H1 (cell line): ENCODE data around the gene VWA5B2. TPM values are rescaled to one million over a fixed set of nuclear protein-coding genes. Genes with fewer than 3 reads are reported as not detected.

Experiments
- CTCF ChIA-PET: fragments of 300-600 bp; sonication (Branson Sonifier 250); formaldehyde crosslinking; loops from one replicate; lab custom pipeline; 2021; ENCODE audit not compliant: partially characterized antibody; lab: Charles Lee
- POLR2A ChIA-PET: fragments of 300-600 bp; sonication (Branson Sonifier 250); formaldehyde crosslinking; loops from one replicate; lab custom pipeline; 2021; ENCODE audit warnings: inconsistent platforms; ENCODE audit not compliant: partially characterized antibody; lab: Charles Lee
- DNase-seq, 2 experiments: peaks; one replicate each; pipeline versions ENCODE4 v3.0.0 to v3.0.0-alpha.2; 2010 to 2022; ENCODE audit warnings: low spot score in 2 of 2, low read depth in 1 of 2, mixed read lengths in 1 of 2
- FAIRE-seq: peaks from 2 replicates; lab custom pipeline; 2011; peaks lifted over from hg19 to GRCh38; lab: Jason Lieb, UNC
- H2AFZ ChIP-seq: 2 replicates; pipeline ENCODE4 v1.8.1; 2012; ENCODE audit warnings: low read length, inconsistent platforms
- H2AK5ac ChIP-seq: 2 replicates; pipeline ENCODE4 v1.6.1; 2013; ENCODE audit warnings: low read depth, low read length
- H2BK120ac ChIP-seq: replicated peaks from 2 replicates; pipeline ENCODE3; 2013; ENCODE audit warnings: low read depth, low read length, inconsistent platforms
- H2BK12ac ChIP-seq: 2 replicates; pipeline ENCODE4 v1.6.1; 2013; ENCODE audit warnings: low read depth, low read length
- H2BK15ac ChIP-seq: 2 replicates; pipeline ENCODE4 v1.6.1; 2013; ENCODE audit warnings: low read length
- H2BK20ac ChIP-seq: 2 replicates; pipeline ENCODE4 v1.6.1; 2013; ENCODE audit warnings: low read length
- H2BK5ac ChIP-seq: 2 replicates; pipeline ENCODE4 v1.6.1; 2013; ENCODE audit warnings: low read depth, low read length
- H3K14ac ChIP-seq: 2 replicates; pipeline ENCODE4 v1.6.1; 2013; ENCODE audit warnings: inconsistent platforms; ENCODE audit not compliant: insufficient read length
- H3K18ac ChIP-seq: 2 replicates; pipeline ENCODE4 v1.6.1; 2013; ENCODE audit warnings: low read length; ENCODE audit errors: extremely low read depth
- H3K23ac ChIP-seq: 2 replicates; pipeline ENCODE4 v1.6.1; 2013; ENCODE audit warnings: inconsistent platforms; ENCODE audit not compliant: insufficient read length
- H3K23me2 ChIP-seq: 2 replicates; pipeline ENCODE4 v1.6.1; 2013; ENCODE audit warnings: low read depth, low read length
- H3K27ac ChIP-seq: 2 replicates; pipeline ENCODE4 v1.6.1; 2011; ENCODE audit warnings: low read depth, low read length, inconsistent platforms
- H3K27me3 ChIP-seq, 4 experiments: replicated peaks in 1 of 4; 1 replicate in 1 of 4; 2 replicates in 3 of 4; pipeline versions ENCODE4 v1.6.1 to v1.8.1; 2011 to 2013; ENCODE audit warnings: low read length in 3 of 4, mild to moderate bottlenecking in 3 of 4, inconsistent platforms in 2 of 4, mixed read lengths in 2 of 4, moderate library complexity in 1 of 4; ENCODE audit not compliant: control insufficient read depth in 3 of 4, insufficient read depth in 3 of 4; ENCODE audit errors: extremely low read depth in 1 of 4
- H3K36me3 ChIP-seq, 4 experiments: 2 replicates each; pipeline versions ENCODE4 v1.6.1 to v1.8.1; 2011 to 2013; ENCODE audit warnings: mild to moderate bottlenecking in 4 of 4, low read length in 3 of 4, moderate library complexity in 2 of 4, control low read depth in 1 of 4, inconsistent platforms in 1 of 4; ENCODE audit not compliant: insufficient read depth in 4 of 4, control insufficient read depth in 2 of 4
- H3K4ac ChIP-seq: replicated peaks from 2 replicates; pipeline ENCODE3; 2013; ENCODE audit warnings: low read length, low read depth, mixed read lengths, inconsistent platforms; ENCODE audit not compliant: insufficient read length
- H3K4me1 ChIP-seq, 4 experiments: replicated peaks in 1 of 4; 1 replicate in 1 of 4; 2 replicates in 3 of 4; pipeline versions ENCODE4 v1.6.1 to v1.8.1; 2011 to 2013; ENCODE audit warnings: low read length in 3 of 4, inconsistent platforms in 2 of 4, mixed read lengths in 1 of 4; ENCODE audit not compliant: insufficient read depth in 4 of 4, control insufficient read depth in 3 of 4
- H3K4me2 ChIP-seq, 2 experiments: 2 replicates each; pipeline versions ENCODE4 v1.6.1 to v1.8.1; 2011 to 2013; ENCODE audit warnings: low read depth in 2 of 2, low read length in 2 of 2, control low read depth in 1 of 2, inconsistent platforms in 1 of 2, mild to moderate bottlenecking in 1 of 2; ENCODE audit not compliant: insufficient read depth in 1 of 2
- H3K4me3 ChIP-seq, 4 experiments: fragments of 200-600, 300-600 bp in 1 of 4; sonication (generic), shearing (Covaris generic), sonication (Bioruptor Twin) in 1 of 4; 2 replicates each; pipeline versions ENCODE4 v1.5.1 to v1.8.1; 2011 to 2016; ENCODE audit warnings: low read length in 4 of 4, low read depth in 3 of 4, control low read depth in 2 of 4, inconsistent platforms in 2 of 4, mild to moderate bottlenecking in 2 of 4, mixed read lengths in 1 of 4, moderate library complexity in 1 of 4; ENCODE audit not compliant: insufficient read depth in 2 of 4; ENCODE audit errors: extremely low read depth in 1 of 4
- H3K56ac ChIP-seq: replicated peaks from 2 replicates; pipeline ENCODE3; 2013; ENCODE audit warnings: low read depth, mild to moderate bottlenecking, mixed read lengths, low read length, inconsistent platforms; ENCODE audit not compliant: insufficient read length
- H3K79me1 ChIP-seq: 2 replicates; pipeline ENCODE4 v1.6.1; 2013; ENCODE audit warnings: low read depth, low read length, control low read depth
- H3K79me2 ChIP-seq, 2 experiments: 2 replicates each; pipeline versions ENCODE4 v1.6.1 to v1.8.1; 2012 to 2013; ENCODE audit warnings: low read length in 2 of 2, mild to moderate bottlenecking in 2 of 2, inconsistent platforms in 1 of 2; ENCODE audit not compliant: insufficient read depth in 2 of 2, control insufficient read depth in 1 of 2
- H3K9ac ChIP-seq, 4 experiments: replicated peaks in 1 of 4; 1 replicate in 1 of 4; 2 replicates in 3 of 4; pipeline versions ENCODE4 v1.6.1 to v1.8.1; 2011 to 2013; ENCODE audit warnings: low read depth in 3 of 4, low read length in 3 of 4, control low read depth in 2 of 4, mild to moderate bottlenecking in 2 of 4, moderate library complexity in 2 of 4, inconsistent platforms in 1 of 4; ENCODE audit errors: extremely low read depth in 1 of 4
- H3K9me3 ChIP-seq, 2 experiments: 2 replicates each; pipeline versions ENCODE4 v1.6.1 to v1.8.1; 2012 to 2013; ENCODE audit warnings: mild to moderate bottlenecking in 2 of 2, moderate library complexity in 2 of 2, control low read depth in 1 of 2, inconsistent platforms in 1 of 2, low read depth in 1 of 2, low read length in 1 of 2, mixed read lengths in 1 of 2; ENCODE audit not compliant: insufficient read depth in 2 of 2
- H4K20me1 ChIP-seq, 2 experiments: replicated peaks in 1 of 2; 2 replicates each; pipeline versions ENCODE3 to v1.8.1; 2011 to 2013; ENCODE audit warnings: inconsistent platforms in 2 of 2, low read length in 2 of 2, mild to moderate bottlenecking in 1 of 2; ENCODE audit not compliant: insufficient read depth in 2 of 2, control insufficient read depth in 1 of 2
- H4K5ac ChIP-seq: 2 replicates; pipeline ENCODE4 v1.6.1; 2013; ENCODE audit warnings: low read length, low read depth, mixed read lengths, inconsistent platforms; ENCODE audit not compliant: insufficient read length
- H4K8ac ChIP-seq: 2 replicates; pipeline ENCODE4 v1.8.0; 2013; ENCODE audit warnings: mild to moderate bottlenecking, moderate library complexity, low read length, inconsistent platforms; ENCODE audit not compliant: insufficient read depth; ENCODE audit errors: extremely low read depth
- H4K91ac ChIP-seq: replicated peaks from 2 replicates; pipeline ENCODE3; 2013; ENCODE audit warnings: low read length, mixed read lengths, inconsistent platforms; ENCODE audit not compliant: insufficient read length
- BCL11A ChIP-seq, 2 experiments: IDR thresholded peaks; one replicate each; pipeline ENCODE4 v1.6.1; 2011; ENCODE audit warnings: low read depth in 2 of 2, low read length in 2 of 2, mild to moderate bottlenecking in 2 of 2
- CBX5 ChIP-seq: fragments of 300-800, 300-1000 bp; sonication (generic); IDR thresholded peaks from 2 replicates; pipeline ENCODE4 v1.7.1; 2016; ENCODE audit warnings: antibody characterized with exemption, low read length, low read depth
- CBX8 ChIP-seq: fragments of 300-800, 300-1000 bp; sonication (generic); IDR thresholded peaks from 2 replicates; pipeline ENCODE4 v1.7.1; 2016; ENCODE audit warnings: low read depth, low read length, borderline replicate concordance
- CEBPB ChIP-seq: IDR thresholded peaks from 2 replicates; pipeline ENCODE4 v1.6.1; 2012; ENCODE audit warnings: low read depth, low read length
- CHD2 ChIP-seq: IDR thresholded peaks from 2 replicates; pipeline ENCODE4 v1.6.1; 2012; ENCODE audit warnings: low read length, improper control_type of control experiment
- HDAC2 ChIP-seq, 2 experiments: fragments of 300-600 bp in 1 of 2; sonication (generic) in 1 of 2; IDR thresholded peaks; 2 replicates each; pipeline ENCODE4 v1.6.1; 2011 to 2012; ENCODE audit warnings: low read depth in 2 of 2, low read length in 2 of 2, mild to moderate bottlenecking in 2 of 2, moderate library complexity in 2 of 2, borderline replicate concordance in 1 of 2, inconsistent platforms in 1 of 2
- JUN ChIP-seq: IDR thresholded peaks from 2 replicates; pipeline ENCODE4 v1.6.1; 2011; ENCODE audit warnings: low read depth, mild to moderate bottlenecking, improper control_type of control experiment, low read length
- POLR2AphosphoS5 ChIP-seq: IDR thresholded peaks from 2 replicates; pipeline ENCODE4 v1.6.1; 2011; ENCODE audit warnings: low read depth, low read length
- POU5F1 ChIP-seq: IDR thresholded peaks from 2 replicates; pipeline ENCODE4 v1.6.1; 2011; ENCODE audit warnings: low read depth, mild to moderate bottlenecking, low read length, moderate library complexity
- RFX5 ChIP-seq: IDR thresholded peaks from 2 replicates; pipeline ENCODE4 v1.6.1; 2011; ENCODE audit warnings: low read depth, low read length, improper control_type of control experiment, borderline replicate concordance
- SIRT6 ChIP-seq: IDR thresholded peaks from one replicate; pipeline ENCODE4 v1.7.1; 2012; ENCODE audit warnings: low read length, inconsistent platforms
- TEAD4 ChIP-seq: IDR thresholded peaks from 2 replicates; pipeline ENCODE4 v1.6.1; 2012; ENCODE audit warnings: low read depth, low read length, inconsistent platforms, mixed read lengths
- YY1 ChIP-seq: IDR thresholded peaks from 2 replicates; pipeline ENCODE4 v1.6.1; 2011; ENCODE audit warnings: low read depth, mild to moderate bottlenecking, low read length
- ZNF274 ChIP-seq: IDR thresholded peaks from 2 replicates; pipeline ENCODE4 v1.7.0; 2012; ENCODE audit warnings: low read length, borderline replicate concordance; ENCODE audit errors: extremely low read depth
- WGBS, 2 experiments: shearing (Covaris generic) in 1 of 2; methylation state at CpG; one replicate each; pipeline versions ENCODE4 v1.1.6 to v1.1.7; 2013 to 2015; ENCODE audit warnings: low lambda C conversion rate in 2 of 2, mixed read lengths in 2 of 2, inconsistent platforms in 1 of 2, low coverage in 1 of 2, missing lambda C conversion rate in 1 of 2; ENCODE audit not compliant: insufficient replicate concordance in 2 of 2, insufficient coverage in 1 of 2, insufficient read length in 1 of 2; ENCODE audit errors: extremely low coverage in 1 of 2, missing lambda C conversion rate in 1 of 2; 5-methylcytosine and 5-hydroxymethylcytosine counted together
- polyA plus RNA-seq, 7 experiments: library from polyadenylated mRNA; depleted of rRNA in 3 of 7; stranded (reverse) in 5 of 7; unstranded in 2 of 7; fragments of >200 nt in 5 of 7; fragments of 200-250 nt in 2 of 7; gene quantifications; 1 replicate in 5 of 7; 2 replicates in 1 of 7; 4 replicates in 1 of 7; pipeline versions ENCODE4 v1.2.1 to v1.2.3, GENCODE V29; 2011 to 2013; ENCODE audit warnings: missing spikeins in 2 of 7, mixed read lengths in 2 of 7
- total RNA-seq: library from RNA; stranded (reverse); fragmentation: NEBNext Ultra II Directional; extraction: Animal tissue kit (Norgen Biotek cat#: 25700); gene quantifications from 2 replicates; pipeline ENCODE4 v1.2.1, GENCODE V29; 2021

VWA5B2 gene
- total and polyA plus RNA-seq, 2 of the 8 experiments (the other 6 are each of a cell fraction or from before 2014, with no cell fraction given) = 0.53 to 0.56 TPM

DNA sequence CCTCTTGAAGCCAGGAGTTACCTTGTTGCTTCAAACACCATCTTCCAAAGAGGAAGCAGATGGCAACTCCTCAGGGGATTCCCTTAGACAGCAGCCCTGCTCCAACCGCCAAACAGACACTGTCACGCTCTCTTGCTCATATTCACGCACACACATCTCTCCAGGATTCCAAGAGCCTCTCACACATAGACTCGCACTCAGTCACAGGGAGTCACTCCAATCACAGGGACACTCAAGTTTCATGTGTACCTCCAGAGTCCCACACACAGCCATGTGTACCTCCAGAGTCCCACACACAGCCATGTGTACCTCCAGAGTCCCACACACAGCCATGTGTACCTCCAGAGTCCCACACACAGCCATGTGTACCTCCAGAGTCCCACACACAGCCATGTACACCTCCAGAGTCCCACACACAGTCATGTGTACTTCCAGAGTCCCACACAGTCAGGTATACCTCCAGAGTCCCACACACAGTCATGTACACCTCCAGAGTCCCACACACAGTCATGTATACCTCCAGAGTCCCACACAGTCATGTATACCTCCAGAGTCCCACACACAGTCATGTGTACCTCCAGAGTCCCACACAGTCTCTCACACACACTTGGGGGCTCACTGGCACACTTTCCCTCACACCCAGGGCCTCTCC, 6.1 kb downstream of the VWA5B2 start:
- no peak overlapping the region for H4K5ac ChIP-seq
- no peak for FAIRE-seq
- TF ChIP-seq JUN (no peak), CBX8 (no peak), POLR2AphosphoS5 (no peak), CHD2 (no peak), ZNF274 (no peak), SIRT6 (no peak), CBX5 (no peak), CEBPB (no peak), HDAC2 (IDR thresholded peaks at IDR 0.05; ENCODE audit: borderline replicate concordance in 1 of 2, low read depth in 2 of 2, low read length in 2 of 2) (no peak), YY1 (no peak), RFX5 (no peak), POU5F1 (no peak), TEAD4 (no peak), BCL11A (IDR thresholded peaks at IDR 0.05; ENCODE audit: low read depth in 2 of 2, low read length in 2 of 2) (no peak)

More for the DNA sequence above, 6.1 kb downstream of the VWA5B2 start:
- no peak overlapping the region for H3K56ac ChIP-seq
- no peak overlapping the region for H3K23ac ChIP-seq
- no peak overlapping the region for H4K91ac ChIP-seq
- WGBS, 2 experiments = 93% methylated on average over 4 of the region's 4 CpGs; no CpG with 5 or more reads in 1 of the 2 experiments
- no peak overlapping the region for H3K4ac ChIP-seq
- H4K20me1 ChIP-seq = peaks cover 7 to 9% of the 10 kb centered on the region in 2 experiments
- no peak overlapping the region for H3K27ac ChIP-seq
- H3K4me1 ChIP-seq = peaks cover 0 to 5% (median 1%) of the 10 kb centered on the region in 4 experiments; a peak in 2 of 7 replicates
- no peak overlapping the region for H3K18ac ChIP-seq
- no peak overlapping the region for H2BK5ac ChIP-seq
- ChIA-PET POLR2A (interaction anchor here (1.0 to 1.7 kb wide), 3 partner anchors 11 to 14 kb away, joined by 3 to 8 read pairs (median 5); partner anchors contain the start of gene EEF1AKMT4), CTCF (interaction anchor here (2.3 to 8.9 kb wide), 2 partner anchors 8 to 11 kb away, joined by 7 to 183 read pairs; partner anchors contain the start of gene VWA5B2)
- no peak overlapping the region for H2BK120ac ChIP-seq
- no peaks in the 10 kb centered on the region for H3K9me3 ChIP-seq
- no peak overlapping the region for H3K4me2 ChIP-seq
- H4K8ac ChIP-seq = no peak overlapping the region
- H2BK15ac ChIP-seq = no peak overlapping the region
- H3K27me3 ChIP-seq = peaks cover 15 to 31% (median 26%) of the 10 kb centered on the region in 4 experiments
- H2AK5ac ChIP-seq = no peak overlapping the region
- no peak overlapping the region; a peak in 1 of 7 replicates for H3K9ac ChIP-seq
- H3K23me2 ChIP-seq = no peaks in the 10 kb centered on the region; the same call in 1 of the 2 replicates
- no peaks in the 10 kb centered on the region for H3K79me2 ChIP-seq
- peaks cover 0 to 3% (median 0%) of the 10 kb centered on the region in 4 experiments; a peak in 1 of 8 replicates for H3K36me3 ChIP-seq
- no peaks in the 10 kb centered on the region for H3K79me1 ChIP-seq
- DNase-seq = no peak
- H3K4me3 ChIP-seq = no peak overlapping the region
- no peak overlapping the region for H2BK20ac ChIP-seq
- H3K14ac ChIP-seq = no peak overlapping the region
- no peak overlapping the region for H2BK12ac ChIP-seq
- no peak overlapping the region for H2AFZ ChIP-seq
